Muscle layer of colon (tissue), 2 donors: ENCODE results near the gene GATM.
"Not testable (repeated sequence)": the region's sequence is repeated elsewhere in the genome, so short reads cannot be mapped to it uniquely, and the experiment has no call there.

Experiments used
- H3K27ac ChIP-seq: one replicate; pipeline ENCODE4 v1.7.0; 2013; ENCODE audit warnings: low read depth, mild to moderate bottlenecking, low read length, moderate library complexity
- H3K27me3 ChIP-seq, 2 donors: one replicate each; pipeline ENCODE4 v1.7.0; 2013; ENCODE audit warnings: low read length in 2 of 2, mild to moderate bottlenecking in 2 of 2; ENCODE audit not compliant: insufficient read depth in 2 of 2, control insufficient read depth in 1 of 2
- H3K36me3 ChIP-seq: one replicate; pipeline ENCODE4 v1.7.0; 2013; ENCODE audit warnings: mild to moderate bottlenecking, low read length; ENCODE audit not compliant: insufficient read depth
- H3K4me1 ChIP-seq: one replicate; pipeline ENCODE4 v1.7.0; 2013; ENCODE audit warnings: mild to moderate bottlenecking, low read length; ENCODE audit not compliant: insufficient read depth
- H3K4me3 ChIP-seq, 2 donors: one replicate each; pipeline ENCODE4 v1.7.0; 2013; ENCODE audit warnings: low read length in 2 of 2, low read depth in 1 of 2, mild to moderate bottlenecking in 1 of 2, moderate library complexity in 1 of 2
- H3K9ac ChIP-seq: one replicate; pipeline ENCODE4 v1.7.0; 2013; ENCODE audit warnings: low read length
- H3K9me3 ChIP-seq: one replicate; pipeline ENCODE4 v1.7.0; 2013; ENCODE audit warnings: mild to moderate bottlenecking, low read length
- donor health status: abdominal sarcoma.
- donor health status: Adenocarcinoma of cecum.

The GATM gene

DNA sequence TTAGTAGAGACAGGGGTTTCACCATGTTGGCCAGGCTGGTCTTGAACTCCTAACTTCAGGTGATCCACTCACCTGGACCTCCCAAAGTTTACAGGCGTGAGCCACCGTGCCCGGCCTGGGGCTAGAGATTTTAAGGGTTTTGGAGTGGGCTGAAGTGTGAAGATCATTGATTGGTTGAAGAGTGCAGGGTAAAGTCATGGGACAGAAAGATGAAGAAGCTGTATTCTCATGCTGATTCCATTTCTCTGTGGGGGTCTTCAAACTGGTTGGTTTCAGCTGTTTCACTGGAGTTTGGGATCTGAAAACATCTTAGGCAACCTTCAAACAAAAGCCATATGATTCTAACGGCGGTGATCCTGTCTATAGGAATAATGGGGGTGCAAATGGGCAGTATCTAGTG, 52.1 kb downstream of the GATM start:
- no peak overlapping the region for H3K27ac ChIP-seq
- no peaks in the 10 kb centered on the region for H3K9me3 ChIP-seq
- no peaks in the 10 kb centered on the region for H3K27me3 ChIP-seq
- H3K9ac ChIP-seq, result no peak overlapping the region
- no peak overlapping the region for H3K4me3 ChIP-seq
- no peaks in the 10 kb centered on the region for H3K36me3 ChIP-seq
- no peaks in the 10 kb centered on the region for H3K4me1 ChIP-seq

DNA sequence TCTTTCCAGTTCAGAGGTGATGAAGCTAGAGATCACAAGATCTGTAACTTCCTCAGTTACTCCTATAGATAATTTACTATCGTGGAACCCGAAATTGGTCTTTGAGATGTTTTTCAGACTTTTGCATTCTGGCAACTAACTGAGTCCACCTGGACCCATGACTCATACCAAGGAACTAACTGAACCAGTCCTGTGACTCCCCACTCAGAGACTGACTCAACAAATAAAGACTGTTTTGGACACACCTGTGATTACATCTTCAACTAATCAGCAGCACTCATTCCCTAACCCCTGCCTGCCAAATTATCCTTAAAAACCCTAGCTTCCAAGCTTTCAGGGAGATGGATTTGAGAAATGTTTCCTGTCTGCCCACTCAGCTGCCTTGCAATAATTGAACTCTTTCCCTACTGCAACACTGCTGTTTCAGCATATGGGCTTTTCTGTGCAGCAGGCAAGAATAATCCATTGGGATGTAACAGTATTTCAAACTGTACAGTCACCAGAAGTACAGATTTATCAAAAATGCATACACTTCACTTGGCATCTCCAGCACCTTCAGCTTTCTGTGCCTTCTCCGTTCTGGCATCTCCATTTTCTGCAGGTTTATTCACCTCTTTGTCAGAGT, 57.7 kb downstream of the GATM start:
- H3K36me3 ChIP-seq, result no peaks in the 10 kb centered on the region
- no peak overlapping the region for H3K27ac ChIP-seq
- no peak overlapping the region for H3K4me3 ChIP-seq
- H3K9me3 ChIP-seq, result no peaks in the 10 kb centered on the region
- H3K27me3 ChIP-seq, result no peaks in the 10 kb centered on the region
- no peak overlapping the region for H3K9ac ChIP-seq
- H3K4me1 ChIP-seq, result no peaks in the 10 kb centered on the region

DNA sequence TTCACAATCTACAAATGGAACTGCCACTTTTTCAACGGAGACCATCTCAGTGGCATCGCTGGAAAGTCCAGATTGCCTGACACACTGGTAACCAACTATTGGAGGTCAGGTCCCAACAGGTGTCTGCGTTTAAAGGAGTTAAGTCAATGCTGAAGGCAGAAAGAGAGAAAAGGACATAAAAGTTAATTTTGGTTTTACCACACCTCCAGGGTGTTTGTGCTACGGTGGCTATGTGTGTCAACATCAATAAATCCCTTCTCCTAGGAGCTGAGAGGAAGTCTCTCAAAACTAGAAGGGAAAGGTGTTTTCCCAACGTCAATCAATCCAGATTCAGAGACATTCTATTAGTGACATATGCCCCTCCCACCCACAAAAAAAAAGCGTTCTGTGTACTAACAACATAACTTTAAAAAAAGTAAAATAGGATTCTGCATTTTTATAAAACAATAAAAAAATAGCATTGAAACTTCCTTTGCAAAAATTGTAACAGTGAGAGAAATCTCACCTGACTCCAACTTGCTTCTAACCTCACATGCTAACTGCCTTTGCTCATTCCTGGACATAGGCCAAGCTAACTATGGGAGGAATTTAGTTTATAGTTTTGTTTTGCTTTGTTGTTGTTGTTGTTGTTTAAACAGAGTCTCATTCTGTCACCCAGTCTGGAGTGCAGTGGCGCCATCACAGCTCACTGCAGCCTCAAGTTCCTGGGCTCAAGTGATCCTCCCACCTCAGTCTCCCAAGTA, 58.7 kb downstream of the GATM start:
- Histone ChIP-seq H3K9ac (no peak overlapping the region), H3K9me3 (no peaks in the 10 kb centered on the region), H3K36me3 (no peaks in the 10 kb centered on the region), H3K4me1 (no peaks in the 10 kb centered on the region), H3K27me3 (no peaks in the 10 kb centered on the region), H3K27ac (no peak overlapping the region), H3K4me3 (no peak overlapping the region)

DNA sequence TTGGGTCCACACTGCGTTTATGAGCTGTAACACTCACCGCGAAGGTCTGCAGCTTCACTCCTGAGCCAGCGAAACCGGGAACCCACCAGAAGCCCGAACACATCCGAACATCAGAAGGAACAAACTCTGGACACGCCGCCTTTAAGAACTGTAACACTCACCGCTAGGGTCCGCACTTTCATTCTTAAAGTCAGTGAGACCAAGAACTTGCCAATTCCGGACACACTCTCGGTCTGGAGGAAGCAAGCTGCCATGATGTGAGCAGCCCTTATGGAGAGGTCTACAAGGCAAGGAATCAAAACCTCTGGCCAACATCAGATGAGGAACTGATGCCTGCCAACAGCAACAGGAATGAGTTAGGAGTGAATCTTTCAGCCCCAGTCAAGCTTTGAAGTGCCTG, 63.4 kb downstream of the GATM start:
- Histone ChIP-seq H3K4me3 (no peak overlapping the region), H3K9ac (no peak overlapping the region), H3K36me3 (no peaks in the 10 kb centered on the region), H3K9me3 (no peaks in the 10 kb centered on the region), H3K27me3 (no peaks in the 10 kb centered on the region), H3K4me1 (no peaks in the 10 kb centered on the region), H3K27ac (no peak overlapping the region)

DNA sequence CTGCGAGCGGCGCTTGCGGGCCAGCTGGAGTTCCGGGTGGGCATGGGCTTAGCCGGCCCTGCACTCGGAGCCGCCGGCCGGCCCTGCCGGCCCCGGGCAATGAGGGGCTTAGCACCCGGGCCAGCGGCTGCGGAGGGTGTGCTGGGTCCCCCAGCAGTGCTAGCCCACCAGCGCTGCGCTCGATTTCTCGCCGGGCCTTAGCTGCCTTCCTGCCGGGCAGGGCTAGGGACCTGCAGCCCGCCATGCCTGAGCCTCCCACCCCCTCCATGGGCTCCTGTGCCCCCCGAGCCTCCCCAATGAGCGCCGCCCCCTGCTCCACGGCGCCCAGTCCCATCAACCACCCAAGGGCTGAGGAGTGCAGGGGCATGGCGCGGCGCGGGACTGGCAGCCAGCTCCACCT, 64.2 kb downstream of the GATM start:
- H3K27me3 ChIP-seq, H3K9me3 ChIP-seq, H3K36me3 ChIP-seq, H3K27ac ChIP-seq, H3K4me3 ChIP-seq, H3K9ac ChIP-seq, H3K4me1 ChIP-seq: not testable (repeated sequence)
